ENCODE data around the gene LAMA2.
"Not testable (repeated sequence)": the region's sequence is repeated elsewhere in the genome, so short reads cannot be mapped to it uniquely, and the experiment has no call there.

LAMA2 gene

DNA sequence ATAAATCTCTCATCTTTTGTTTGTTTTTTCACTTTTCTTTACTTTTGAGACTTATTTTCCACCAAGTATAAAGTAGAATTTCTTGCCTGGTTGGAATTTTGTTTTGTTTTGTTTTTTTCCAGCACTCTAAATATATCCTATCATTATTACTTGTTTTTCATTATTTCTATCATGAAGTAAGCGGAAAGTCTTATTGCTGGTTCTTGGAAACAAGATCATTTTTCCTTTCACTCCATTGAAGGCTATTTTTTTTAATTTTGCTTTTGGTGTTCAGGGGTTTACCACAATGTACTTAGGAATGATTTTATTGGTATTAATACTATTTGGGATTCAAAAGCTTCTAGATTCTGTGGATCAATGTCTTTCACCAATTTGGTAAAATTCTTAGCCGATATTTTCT lies 190.1 kb downstream of the LAMA2 start:
- POLR2A ChIA-PET, result no interaction called here

DNA sequence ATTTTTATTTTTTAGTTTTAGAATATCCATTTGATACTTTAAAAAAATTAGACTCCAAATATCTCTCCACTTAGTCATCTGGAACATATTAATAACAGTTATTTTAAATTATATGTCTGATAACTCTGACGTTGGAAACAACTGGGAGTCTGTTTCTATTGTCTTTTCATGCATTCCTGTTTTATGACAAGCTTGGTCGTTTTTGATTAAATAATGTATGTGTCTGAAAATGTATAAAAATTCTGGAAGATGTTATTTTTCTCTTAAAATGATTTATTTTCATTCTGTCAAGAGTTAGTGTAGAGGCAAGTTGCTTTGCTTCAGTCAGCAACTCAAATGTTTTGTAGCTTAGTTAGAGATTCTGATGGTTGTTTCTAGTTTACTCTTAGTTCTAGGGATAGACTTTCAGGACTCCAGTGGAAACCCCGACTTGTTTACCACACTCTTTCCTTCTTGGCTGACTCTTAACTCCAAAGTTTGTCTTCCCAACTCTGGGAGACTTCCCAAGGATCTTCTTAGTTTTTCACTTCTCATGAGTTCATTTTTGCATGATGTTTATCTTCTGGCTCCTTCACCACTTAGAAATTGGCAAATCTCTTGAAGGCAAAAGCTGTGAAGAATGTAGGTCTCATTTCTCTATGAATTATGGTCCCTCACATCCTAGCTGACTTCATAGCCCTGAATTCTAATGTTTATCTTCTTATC lies 190.9 kb downstream of the LAMA2 start:
- no peaks in the 10 kb centered on the region for H3K4me1 ChIP-seq (ENCODE audit: control extremely low read depth in 1 of 4, control insufficient read depth in 4 of 4, insufficient read depth in 4 of 4, low read length in 3 of 4)

More for the DNA sequence above, 190.1 kb downstream of the LAMA2 start:
- Histone ChIP-seq H3K4me3 (ENCODE audit: control insufficient read depth in 1 of 7, extremely low read depth in 1 of 7, insufficient read depth in 4 of 7, low read depth in 2 of 7, low read length in 6 of 7) (no peak overlapping the region), H3K27me3 (replicated peaks in 2 of 5; ENCODE audit: control insufficient read depth in 4 of 5, insufficient read depth in 5 of 5, low read length in 4 of 5) (no peaks in the 10 kb centered on the region), H3K9me3 (ENCODE audit: control extremely low read depth in 1 of 5, control insufficient read depth in 4 of 5, insufficient read depth in 2 of 5, low read depth in 1 of 5, low read length in 4 of 5) (no peaks in the 10 kb centered on the region), H3K4me1 (ENCODE audit: control extremely low read depth in 1 of 4, control insufficient read depth in 4 of 4, insufficient read depth in 4 of 4, low read length in 3 of 4) (no peaks in the 10 kb centered on the region), H3K27ac (ENCODE audit: insufficient read depth in 1 of 2, low read depth in 1 of 2, low read length in 2 of 2, poor library complexity in 1 of 2, severe bottlenecking in 2 of 2) (no peak overlapping the region), H3K36me3 (ENCODE audit: control insufficient read depth in 4 of 4, insufficient read depth in 4 of 4, low read length in 3 of 4) (no peaks in the 10 kb centered on the region)
- CTCF ChIA-PET, result no interaction called here
- 100% methylated on average over 1 of the region's 2 CpGs for WGBS (ENCODE audit: insufficient coverage)
- DNase-seq, result no peak

DNA sequence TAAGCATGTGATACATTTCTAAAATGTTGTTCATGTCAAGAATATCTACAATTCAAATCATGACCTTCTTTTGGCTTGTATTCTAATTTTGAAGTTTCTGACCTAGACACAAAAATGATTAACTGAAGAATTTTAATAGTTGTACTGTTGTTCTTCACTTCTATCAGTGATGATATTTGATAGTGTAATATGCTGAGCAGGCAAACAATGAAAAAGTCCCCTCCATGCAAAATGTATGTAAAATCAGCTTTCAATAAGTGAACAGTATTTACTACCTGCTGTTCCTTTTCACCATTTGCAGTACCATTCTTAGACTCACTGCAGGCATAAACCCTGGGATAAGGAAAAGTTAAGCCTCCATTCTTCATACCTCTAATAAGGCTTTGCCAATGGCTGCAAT lies 201.5 kb downstream of the LAMA2 start:
- H3K4me3 ChIP-seq (ENCODE audit: control insufficient read depth in 1 of 7, extremely low read depth in 1 of 7, insufficient read depth in 4 of 7, low read depth in 2 of 7, low read length in 6 of 7), result no peak overlapping the region
- DNase-seq, result no peak
- H3K4me1 ChIP-seq (ENCODE audit: control extremely low read depth in 1 of 4, control insufficient read depth in 4 of 4, insufficient read depth in 4 of 4, low read length in 3 of 4), result no peaks in the 10 kb centered on the region
- H3K27me3 ChIP-seq (replicated peaks in 2 of 5; ENCODE audit: control insufficient read depth in 4 of 5, insufficient read depth in 5 of 5, low read length in 4 of 5), result no peaks in the 10 kb centered on the region
- H3K27ac ChIP-seq (ENCODE audit: insufficient read depth in 1 of 2, low read depth in 1 of 2, low read length in 2 of 2, poor library complexity in 1 of 2, severe bottlenecking in 2 of 2), result no peak overlapping the region
- no peaks in the 10 kb centered on the region for H3K9me3 ChIP-seq (ENCODE audit: control extremely low read depth in 1 of 5, control insufficient read depth in 4 of 5, insufficient read depth in 2 of 5, low read depth in 1 of 5, low read length in 4 of 5)
- POLR2A ChIA-PET, result no interaction called here
- H3K36me3 ChIP-seq (ENCODE audit: control insufficient read depth in 4 of 4, insufficient read depth in 4 of 4, low read length in 3 of 4), result no peaks in the 10 kb centered on the region
- CTCF ChIA-PET, result no interaction called here

More for the DNA sequence above, 190.9 kb downstream of the LAMA2 start:
- CTCF ChIA-PET, result no interaction called here
- WGBS (ENCODE audit: insufficient coverage), result 89% methylated on average over 2 of the region's 3 CpGs
- POLR2A ChIA-PET, result interaction anchor here (0.6 kb wide), 1 partner anchor 9 kb away, joined by 3 read pairs; no protein-coding TSS in a partner anchor
- no peaks in the 10 kb centered on the region for H3K9me3 ChIP-seq (ENCODE audit: control extremely low read depth in 1 of 5, control insufficient read depth in 4 of 5, insufficient read depth in 2 of 5, low read depth in 1 of 5, low read length in 4 of 5)
- no peak overlapping the region for H3K4me3 ChIP-seq (ENCODE audit: control insufficient read depth in 1 of 7, extremely low read depth in 1 of 7, insufficient read depth in 4 of 7, low read depth in 2 of 7, low read length in 6 of 7)
- H3K36me3 ChIP-seq (ENCODE audit: control insufficient read depth in 4 of 4, insufficient read depth in 4 of 4, low read length in 3 of 4), result no peaks in the 10 kb centered on the region
- no peak overlapping the region for H3K27ac ChIP-seq (ENCODE audit: insufficient read depth in 1 of 2, low read depth in 1 of 2, low read length in 2 of 2, poor library complexity in 1 of 2, severe bottlenecking in 2 of 2)
- no peaks in the 10 kb centered on the region for H3K27me3 ChIP-seq (replicated peaks in 2 of 5; ENCODE audit: control insufficient read depth in 4 of 5, insufficient read depth in 5 of 5, low read length in 4 of 5)
- no peak for DNase-seq

DNA sequence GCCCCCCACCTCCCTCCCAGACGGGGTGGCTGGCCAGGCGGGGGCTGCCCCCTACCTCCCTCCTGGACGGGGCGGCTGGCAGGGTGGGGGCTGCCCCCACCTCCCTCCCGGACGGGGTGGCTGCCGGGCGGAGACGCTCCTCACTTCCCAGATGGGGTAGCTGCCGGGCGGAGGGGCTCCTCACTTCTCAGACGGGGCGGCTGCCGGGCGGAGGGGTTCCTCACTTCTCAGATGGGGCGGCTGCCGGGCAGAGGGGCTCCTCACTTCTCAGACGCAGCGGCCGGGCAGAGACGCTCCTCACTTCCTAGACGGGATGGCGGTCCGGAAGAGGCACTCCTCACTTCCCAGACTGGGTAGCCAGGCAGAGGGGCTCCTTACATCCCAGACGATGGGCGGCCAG lies 205.5 kb downstream of the LAMA2 start:
- POLR2A ChIA-PET; H3K36me3 ChIP-seq (ENCODE audit: control insufficient read depth in 4 of 4, insufficient read depth in 4 of 4, low read length in 3 of 4); H3K4me3 ChIP-seq (ENCODE audit: control insufficient read depth in 1 of 7, extremely low read depth in 1 of 7, insufficient read depth in 4 of 7, low read depth in 2 of 7, low read length in 6 of 7); H3K9me3 ChIP-seq (ENCODE audit: control extremely low read depth in 1 of 5, control insufficient read depth in 4 of 5, insufficient read depth in 2 of 5, low read depth in 1 of 5, low read length in 4 of 5); H3K4me1 ChIP-seq (ENCODE audit: control extremely low read depth in 1 of 4, control insufficient read depth in 4 of 4, insufficient read depth in 4 of 4, low read length in 3 of 4); CTCF ChIA-PET; DNase-seq; H3K27ac ChIP-seq (ENCODE audit: insufficient read depth in 1 of 2, low read depth in 1 of 2, low read length in 2 of 2, poor library complexity in 1 of 2, severe bottlenecking in 2 of 2); H3K27me3 ChIP-seq (replicated peaks in 2 of 5; ENCODE audit: control insufficient read depth in 4 of 5, insufficient read depth in 5 of 5, low read length in 4 of 5): not testable (repeated sequence)
- over 99% methylated on average over 13 of the region's 26 CpGs for WGBS (ENCODE audit: insufficient coverage)

DNA sequence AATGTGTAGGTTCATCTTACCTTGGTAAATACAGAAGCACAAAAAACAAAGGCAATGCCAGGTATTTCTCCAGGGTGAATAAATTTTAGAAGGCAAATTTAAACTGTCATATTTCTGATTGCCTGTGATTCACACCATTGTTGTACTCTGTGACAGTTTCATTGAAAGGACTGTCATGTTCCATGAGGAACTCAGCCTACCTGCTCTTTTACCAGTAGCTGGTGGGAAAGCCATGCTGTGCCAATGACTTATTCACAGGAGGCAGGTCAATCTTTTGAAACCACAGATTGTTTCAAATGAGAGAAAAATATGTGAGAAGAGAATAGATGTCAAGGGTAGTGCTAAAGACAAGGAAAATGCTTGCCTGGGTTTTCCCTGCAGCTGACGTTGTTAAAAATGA lies 206.4 kb downstream of the LAMA2 start:
- H3K27ac ChIP-seq (ENCODE audit: insufficient read depth in 1 of 2, low read depth in 1 of 2, low read length in 2 of 2, poor library complexity in 1 of 2, severe bottlenecking in 2 of 2), result no peak overlapping the region
- no peak overlapping the region for H3K4me3 ChIP-seq (ENCODE audit: control insufficient read depth in 1 of 7, extremely low read depth in 1 of 7, insufficient read depth in 4 of 7, low read depth in 2 of 7, low read length in 6 of 7)
- WGBS (ENCODE audit: insufficient coverage), result 100% methylated on average over 1 of the region's 1 CpG
- no peak for DNase-seq
- POLR2A ChIA-PET, result no interaction called here
- no peaks in the 10 kb centered on the region for H3K9me3 ChIP-seq (ENCODE audit: control extremely low read depth in 1 of 5, control insufficient read depth in 4 of 5, insufficient read depth in 2 of 5, low read depth in 1 of 5, low read length in 4 of 5)
- CTCF ChIA-PET, result no interaction called here
- no peaks in the 10 kb centered on the region for H3K27me3 ChIP-seq (replicated peaks in 2 of 5; ENCODE audit: control insufficient read depth in 4 of 5, insufficient read depth in 5 of 5, low read length in 4 of 5)
- no peaks in the 10 kb centered on the region for H3K36me3 ChIP-seq (ENCODE audit: control insufficient read depth in 4 of 4, insufficient read depth in 4 of 4, low read length in 3 of 4)
- no peaks in the 10 kb centered on the region for H3K4me1 ChIP-seq (ENCODE audit: control extremely low read depth in 1 of 4, control insufficient read depth in 4 of 4, insufficient read depth in 4 of 4, low read length in 3 of 4)

DNA sequence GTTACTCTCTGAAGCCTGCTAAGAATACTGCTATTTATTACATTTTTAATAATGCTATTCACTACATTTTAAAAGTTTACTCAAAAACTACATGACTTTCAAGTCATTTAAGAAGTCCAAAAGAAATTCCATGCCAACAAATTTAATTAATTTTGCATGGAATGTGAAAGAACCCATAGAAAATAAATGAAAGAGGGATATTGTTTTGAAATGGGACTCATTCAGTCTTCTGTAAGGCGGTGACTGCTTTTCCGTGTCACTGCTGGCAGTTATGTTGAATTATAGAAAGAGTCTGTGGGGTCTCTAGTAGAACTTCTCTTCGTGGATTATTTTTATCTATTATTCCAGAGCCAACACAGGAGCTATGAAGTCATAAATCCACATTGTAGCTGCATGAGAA lies 211.2 kb downstream of the LAMA2 start:
- WGBS (ENCODE audit: insufficient coverage), result 49% methylated on average over 3 of the region's 3 CpGs
- no peaks in the 10 kb centered on the region for H3K36me3 ChIP-seq (ENCODE audit: control insufficient read depth in 4 of 4, insufficient read depth in 4 of 4, low read length in 3 of 4)
- H3K27me3 ChIP-seq (replicated peaks in 2 of 5; ENCODE audit: control insufficient read depth in 4 of 5, insufficient read depth in 5 of 5, low read length in 4 of 5), result no peaks in the 10 kb centered on the region
- H3K27ac ChIP-seq (ENCODE audit: insufficient read depth in 1 of 2, low read depth in 1 of 2, low read length in 2 of 2, poor library complexity in 1 of 2, severe bottlenecking in 2 of 2), result no peak overlapping the region
- H3K4me3 ChIP-seq (ENCODE audit: control insufficient read depth in 1 of 7, extremely low read depth in 1 of 7, insufficient read depth in 4 of 7, low read depth in 2 of 7, low read length in 6 of 7), result no peak overlapping the region
- no peaks in the 10 kb centered on the region for H3K4me1 ChIP-seq (ENCODE audit: control extremely low read depth in 1 of 4, control insufficient read depth in 4 of 4, insufficient read depth in 4 of 4, low read length in 3 of 4)
- POLR2A ChIA-PET, result no interaction called here
- no peak for DNase-seq
- CTCF ChIA-PET, result interaction anchor here (0.6 kb wide), 1 partner anchor 405 kb away, joined by 3 read pairs; no protein-coding TSS in a partner anchor
- no peaks in the 10 kb centered on the region for H3K9me3 ChIP-seq (ENCODE audit: control extremely low read depth in 1 of 5, control insufficient read depth in 4 of 5, insufficient read depth in 2 of 5, low read depth in 1 of 5, low read length in 4 of 5)

DNA sequence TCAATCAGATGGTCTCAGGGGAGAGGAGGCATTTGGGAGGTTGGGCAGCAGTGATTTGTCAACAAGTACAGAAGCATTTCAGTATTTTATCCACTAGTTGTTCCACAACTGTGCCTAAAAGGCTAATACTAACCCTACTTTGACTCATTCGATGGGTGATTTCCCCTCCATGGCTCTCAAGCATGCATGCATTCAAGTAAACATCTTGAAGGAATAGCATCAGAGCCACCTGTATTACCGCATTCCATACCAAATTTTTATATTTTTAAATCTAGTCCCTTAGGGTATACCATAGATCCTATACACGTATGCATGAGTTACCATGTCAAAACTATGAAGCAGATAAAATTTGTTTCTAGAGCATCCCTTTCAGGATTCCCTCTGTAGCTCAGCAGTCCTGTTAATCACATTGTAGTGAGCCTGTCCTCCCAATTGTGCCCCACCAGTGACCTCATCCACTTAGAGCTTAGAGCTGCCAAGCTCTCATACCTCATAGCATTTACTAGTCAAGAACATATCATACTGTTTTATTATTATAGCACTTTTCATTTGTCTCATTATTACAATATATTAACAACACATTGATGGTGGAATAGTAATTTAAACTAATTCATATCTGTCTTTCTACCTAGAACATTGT lies 213.8 kb downstream of the LAMA2 start:
- no peak for DNase-seq

More for the DNA sequence above, 213.8 kb downstream of the LAMA2 start:
- H3K4me3 ChIP-seq (ENCODE audit: control insufficient read depth in 1 of 7, extremely low read depth in 1 of 7, insufficient read depth in 4 of 7, low read depth in 2 of 7, low read length in 6 of 7), result no peak overlapping the region
- H3K9me3 ChIP-seq (ENCODE audit: control extremely low read depth in 1 of 5, control insufficient read depth in 4 of 5, insufficient read depth in 2 of 5, low read depth in 1 of 5, low read length in 4 of 5), result no peaks in the 10 kb centered on the region
- ChIA-PET CTCF (no interaction called here), POLR2A (no interaction called here)
- H3K27me3 ChIP-seq (replicated peaks in 2 of 5; ENCODE audit: control insufficient read depth in 4 of 5, insufficient read depth in 5 of 5, low read length in 4 of 5), result no peaks in the 10 kb centered on the region
- 86% methylated on average over 3 of the region's 3 CpGs for WGBS (ENCODE audit: insufficient coverage)
- no peak overlapping the region for H3K27ac ChIP-seq (ENCODE audit: insufficient read depth in 1 of 2, low read depth in 1 of 2, low read length in 2 of 2, poor library complexity in 1 of 2, severe bottlenecking in 2 of 2)
- no peaks in the 10 kb centered on the region for H3K4me1 ChIP-seq (ENCODE audit: control extremely low read depth in 1 of 4, control insufficient read depth in 4 of 4, insufficient read depth in 4 of 4, low read length in 3 of 4)
- H3K36me3 ChIP-seq (ENCODE audit: control insufficient read depth in 4 of 4, insufficient read depth in 4 of 4, low read length in 3 of 4), result no peaks in the 10 kb centered on the region

Measured in common myeloid progenitor, CD34-positive (primary cell).